NB4 (cell line): ENCODE results near the gene ECE1.

Experiments
- CTCF ChIP-seq: IDR thresholded peaks from one replicate; pipeline ENCODE4 v1.5.1; 2012; ENCODE audit warnings: low read depth, low read length
- MAX ChIP-seq: IDR thresholded peaks from 2 replicates; pipeline ENCODE4 v1.6.1; 2011; ENCODE audit warnings: low read depth, low read length
- POLR2A ChIP-seq: IDR thresholded peaks from 2 replicates; pipeline ENCODE4 v1.6.1; 2011; ENCODE audit warnings: mild to moderate bottlenecking; ENCODE audit not compliant: insufficient read length; ENCODE audit errors: extremely low read depth

- TF ChIP-seq CTCF = no peak
- no peak for TF ChIP-seq POLR2A
- no peak for TF ChIP-seq MAX
These were observed 121.8 kb downstream of the ECE1 start for GRCh38 chr1:21168444-21168843.
